ENCODE measurements around the gene PRDX5. TPM values are rescaled to one million over a fixed set of nuclear protein-coding genes. Genes with fewer than 3 reads are reported as not detected.
A peak's percentile ranks its signal among the peaks of the same experiment; 100 is the strongest.

Gene PRDX5
- total RNA-seq, 1 donor from 2014 or later: 153 TPM

DNA sequence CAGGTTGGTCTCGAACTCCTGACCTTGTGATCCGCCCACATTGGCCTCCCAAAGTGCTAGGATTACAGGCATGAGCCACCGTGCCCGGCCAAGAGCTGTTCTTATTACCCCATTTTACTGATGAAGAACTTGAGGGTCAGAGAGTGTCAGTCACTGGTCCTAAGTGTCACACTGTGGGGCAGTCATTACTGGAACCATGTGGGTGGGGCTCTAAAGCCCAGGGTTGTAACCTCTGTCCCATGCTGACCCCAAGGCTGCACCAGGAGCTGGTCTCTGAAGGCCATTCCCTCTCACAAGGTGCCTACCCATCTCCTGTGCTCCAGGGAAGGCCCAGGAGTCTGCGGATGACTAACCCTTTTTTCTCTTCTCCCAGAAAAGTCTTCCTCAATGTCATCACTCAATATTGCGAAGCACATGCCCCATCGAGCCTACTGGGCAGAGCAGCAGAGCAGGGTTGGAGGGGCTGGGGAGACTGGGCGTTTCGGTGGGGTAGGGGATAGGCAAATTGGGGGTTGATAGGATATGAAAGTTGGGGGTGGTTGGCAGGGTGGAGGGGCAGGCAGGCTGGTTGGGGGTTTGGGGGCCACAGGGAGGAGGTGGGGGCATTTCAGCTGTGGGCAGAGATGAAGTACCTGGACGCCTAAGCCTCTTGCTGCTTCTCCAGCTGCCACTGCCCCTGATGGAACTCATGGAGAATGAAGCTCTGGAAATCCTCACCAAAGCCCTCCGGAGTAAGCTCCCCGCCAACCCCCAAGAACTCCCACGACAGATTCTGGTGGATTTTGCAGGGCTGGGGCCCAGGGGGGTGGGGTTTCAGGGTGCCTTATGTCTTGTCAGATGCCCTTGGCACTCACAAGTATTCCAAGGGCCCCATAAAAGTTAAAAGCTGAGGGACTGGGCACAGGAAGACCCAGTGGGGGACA, 14.6 kb upstream of the PRDX5 start:
- peaks cover 14 to 23% of the 10 kb centered on the region in 2 donors for H3K4me1 ChIP-seq
- H3K27me3 ChIP-seq: no peaks in the 10 kb centered on the region
- H3K4me3 ChIP-seq: no peak overlapping the region
- no peaks in the 10 kb centered on the region for H3K36me3 ChIP-seq
- no peak overlapping the region for H3K27ac ChIP-seq
- intact Hi-C loops (cut with DNase I): loop anchor here (1.0 to 5.0 kb wide), 5 partner anchors 52 to 99 kb away; partner anchors contain the start of genes FKBP2, NUDT22, PLCB3 and RPS6KA4
- DNase-seq (ENCODE audit: low spot score in 2 of 2): no peak
- H3K9me3 ChIP-seq: no peaks in the 10 kb centered on the region
- TF ChIP-seq, protein P1, sequence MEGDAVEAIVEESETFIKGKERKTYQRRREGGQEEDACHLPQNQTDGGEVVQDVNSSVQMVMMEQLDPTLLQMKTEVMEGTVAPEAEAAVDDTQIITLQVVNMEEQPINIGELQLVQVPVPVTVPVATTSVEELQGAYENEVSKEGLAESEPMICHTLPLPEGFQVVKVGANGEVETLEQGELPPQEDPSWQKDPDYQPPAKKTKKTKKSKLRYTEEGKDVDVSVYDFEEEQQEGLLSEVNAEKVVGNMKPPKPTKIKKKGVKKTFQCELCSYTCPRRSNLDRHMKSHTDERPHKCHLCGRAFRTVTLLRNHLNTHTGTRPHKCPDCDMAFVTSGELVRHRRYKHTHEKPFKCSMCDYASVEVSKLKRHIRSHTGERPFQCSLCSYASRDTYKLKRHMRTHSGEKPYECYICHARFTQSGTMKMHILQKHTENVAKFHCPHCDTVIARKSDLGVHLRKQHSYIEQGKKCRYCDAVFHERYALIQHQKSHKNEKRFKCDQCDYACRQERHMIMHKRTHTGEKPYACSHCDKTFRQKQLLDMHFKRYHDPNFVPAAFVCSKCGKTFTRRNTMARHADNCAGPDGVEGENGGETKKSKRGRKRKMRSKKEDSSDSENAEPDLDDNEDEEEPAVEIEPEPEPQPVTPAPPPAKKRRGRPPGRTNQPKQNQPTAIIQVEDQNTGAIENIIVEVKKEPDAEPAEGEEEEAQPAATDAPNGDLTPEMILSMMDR (IDR thresholded peaks at IDR 0.05): no peak

DNA sequence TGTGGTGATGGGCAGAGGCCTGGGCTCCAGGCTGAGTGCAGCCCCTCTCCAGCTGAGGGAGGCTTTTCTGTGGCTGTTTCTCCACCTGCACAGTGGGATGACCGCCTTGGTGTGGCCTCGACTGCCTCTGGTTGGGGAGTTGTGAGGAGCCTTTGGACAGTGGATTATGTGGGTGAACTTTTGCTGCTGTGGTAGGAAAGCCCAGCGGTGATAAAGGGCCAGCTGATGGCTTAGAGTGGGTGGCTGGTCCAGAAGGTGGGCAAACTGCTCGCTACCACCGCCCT, 13.9 kb upstream of the PRDX5 start:
- Histone ChIP-seq H3K27ac (peak overlapping the region in 1 of 2 donors; percentile 86), H3K36me3 (no peaks in the 10 kb centered on the region), H3K4me3 (peak overlapping the region in 1 of 2 donors; percentile 73), H3K4me1 (peaks cover 14 to 23% of the 10 kb centered on the region in 2 donors), H3K27me3 (no peaks in the 10 kb centered on the region), H3K9me3 (no peaks in the 10 kb centered on the region)
- intact Hi-C loops (cut with DNase I): loop anchor here (1.0 to 5.0 kb wide), 5 partner anchors 53 to 100 kb away; partner anchors contain the start of genes FKBP2, NUDT22, PLCB3 and RPS6KA4
- TF ChIP-seq, protein P1 (IDR thresholded peaks at IDR 0.05): no peak
- DNase-seq (ENCODE audit: low spot score in 2 of 2): no peak

DNA sequence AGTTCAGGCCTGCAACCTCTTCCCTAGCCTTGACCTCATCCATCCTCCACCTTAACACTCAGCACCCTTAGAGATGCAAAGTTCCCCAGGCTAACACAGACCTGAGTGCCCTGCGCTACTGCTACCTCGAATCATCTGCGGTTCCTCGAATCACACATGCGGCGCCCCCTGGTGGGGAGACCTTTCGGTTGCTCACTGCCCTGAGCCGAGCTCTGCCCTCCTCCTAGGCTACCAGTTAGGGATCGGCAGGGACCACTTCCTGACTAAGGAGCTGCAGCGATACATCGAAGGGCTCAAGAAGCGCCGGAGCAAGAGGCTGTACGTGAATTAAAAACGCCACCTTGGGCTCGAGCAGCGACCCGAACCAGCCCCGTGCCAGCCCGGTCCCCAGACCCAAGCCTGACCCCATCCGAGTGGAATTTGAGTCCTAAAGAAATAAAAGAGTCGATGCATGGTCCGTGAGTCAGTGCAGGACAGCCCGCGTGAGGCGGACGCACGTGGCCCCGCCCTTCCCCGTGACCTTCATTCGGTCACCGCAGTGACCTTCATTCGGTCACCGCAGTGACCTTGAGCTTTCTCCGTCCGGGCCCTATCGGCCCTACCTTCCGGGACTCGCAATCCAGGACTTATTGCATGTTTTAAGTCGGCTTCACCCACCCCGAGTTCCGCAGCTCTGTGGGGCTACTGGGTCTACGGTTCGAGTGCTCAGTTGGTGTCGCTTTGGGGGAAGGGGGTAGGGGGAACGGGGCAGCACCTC, 13.4 kb upstream of the PRDX5 start:
- H3K4me1 ChIP-seq: peaks cover 14 to 22% of the 10 kb centered on the region in 2 donors
- no peaks in the 10 kb centered on the region for H3K27me3 ChIP-seq
- no peaks in the 10 kb centered on the region for H3K36me3 ChIP-seq
- H3K27ac ChIP-seq: peak overlapping the region; percentile 68 to 86
- H3K4me3 ChIP-seq: peak overlapping the region; percentile 59 to 73
- TF ChIP-seq, protein P1 (IDR thresholded peaks at IDR 0.05): peak; percentile 63 to 89 (median 80)
- peak; percentile 73 to 96 for DNase-seq (ENCODE audit: low spot score in 2 of 2)
- intact Hi-C loops (cut with DNase I): loop anchor here (1.0 to 5.0 kb wide), 8 partner anchors 13 to 100 kb away; partner anchors contain the start of genes FKBP2, GPR137, NUDT22 and PLCB3
- no peaks in the 10 kb centered on the region for H3K9me3 ChIP-seq

DNA sequence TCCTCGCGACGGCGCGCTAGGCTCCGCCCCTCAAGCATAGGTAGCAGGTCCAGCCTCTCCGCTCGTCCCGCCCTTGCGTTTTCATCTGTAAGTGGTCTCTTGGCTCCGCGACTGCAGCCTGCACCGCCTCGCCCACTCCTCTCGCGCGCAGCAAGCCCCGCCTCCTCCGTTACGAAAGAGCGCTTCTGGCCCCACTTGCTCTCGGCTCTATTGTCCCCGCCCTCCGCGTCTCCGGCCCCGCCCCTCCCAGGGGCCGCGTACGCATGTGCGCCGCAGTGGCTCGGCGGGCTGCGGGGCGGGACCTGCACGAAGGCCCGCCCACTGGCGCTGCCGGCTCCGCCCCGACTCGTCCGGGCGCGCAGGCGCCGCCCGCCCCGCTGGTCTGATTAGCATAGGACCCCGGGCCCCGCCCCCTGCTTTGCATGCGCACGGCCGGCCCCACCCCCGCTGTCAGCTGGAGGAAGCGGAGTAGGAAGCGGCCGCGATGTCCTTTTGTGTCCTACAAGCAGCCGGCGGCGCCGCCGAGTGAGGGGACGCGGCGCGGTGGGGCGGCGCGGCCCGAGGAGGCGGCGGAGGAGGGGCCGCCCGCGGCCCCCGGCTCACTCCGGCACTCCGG, 12.7 kb upstream of the PRDX5 start, which contains the start of gene ESRRA:
Gene ESRRA (plus strand): TSS at position 450 of the 616 bp plus-strand sequence. CDS start 1,656 bp downstream, outside the sequence.
- no peaks in the 10 kb centered on the region for H3K27me3 ChIP-seq
- DNase-seq (ENCODE audit: low spot score in 2 of 2): peak; percentile 100
- peaks cover 10 to 15% of the 10 kb centered on the region in 2 donors for H3K4me1 ChIP-seq
- peak within 1 kb of the TSS; percentile 68 to 86 for H3K27ac ChIP-seq
- intact Hi-C loops (cut with DNase I): loop anchor here (1.0 to 2.0 kb wide), 5 partner anchors 12 to 64 kb away; partner anchors contain the start of genes FKBP2, GPR137, RPS6KA4 and TRMT112
- no peaks in the 10 kb centered on the region for H3K9me3 ChIP-seq
- no peaks in the 10 kb centered on the region for H3K36me3 ChIP-seq
- TF ChIP-seq, protein P1 (IDR thresholded peaks at IDR 0.05): no peak
- peak within 1 kb of the TSS; percentile 72 to 81 for H3K4me3 ChIP-seq

Measured in ascending aorta (tissue), 2 donors.